ENCODE data around the gene PALLD.

DNA sequence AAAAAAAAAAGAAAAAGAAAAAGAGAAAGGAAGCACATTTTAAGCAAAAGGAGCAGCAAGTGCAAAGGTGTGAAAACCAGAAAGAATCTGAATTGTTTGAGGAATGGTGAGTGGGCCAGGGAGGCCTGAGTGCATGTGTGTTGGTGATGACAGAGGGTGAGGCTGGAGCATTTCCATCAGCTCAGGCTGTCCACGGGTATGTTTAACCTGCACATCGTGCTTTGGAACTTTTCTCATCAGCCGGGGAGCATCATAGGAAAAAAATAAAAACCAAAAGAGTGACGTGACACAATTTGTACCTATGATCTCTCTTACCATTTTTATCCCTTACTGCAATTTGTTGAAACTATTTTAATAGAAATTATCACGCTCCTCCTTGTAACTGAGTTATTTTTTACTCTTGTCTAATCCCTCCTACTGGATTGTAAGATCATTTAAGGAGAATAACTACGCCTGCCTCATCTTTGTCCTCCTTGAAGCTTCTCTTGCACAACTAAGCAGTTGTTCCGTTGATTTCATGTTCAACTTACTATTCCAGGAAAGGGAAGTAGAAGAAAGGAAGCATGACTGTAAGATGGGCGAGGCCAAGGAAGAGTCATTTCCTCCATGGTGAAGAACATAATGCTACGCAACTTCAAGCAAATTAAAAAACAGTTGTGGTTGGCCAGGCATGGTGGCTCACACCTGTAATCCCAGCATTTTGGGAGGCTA lies 7.0 kb downstream of the PALLD start:
- TF ChIP-seq, protein P1, sequence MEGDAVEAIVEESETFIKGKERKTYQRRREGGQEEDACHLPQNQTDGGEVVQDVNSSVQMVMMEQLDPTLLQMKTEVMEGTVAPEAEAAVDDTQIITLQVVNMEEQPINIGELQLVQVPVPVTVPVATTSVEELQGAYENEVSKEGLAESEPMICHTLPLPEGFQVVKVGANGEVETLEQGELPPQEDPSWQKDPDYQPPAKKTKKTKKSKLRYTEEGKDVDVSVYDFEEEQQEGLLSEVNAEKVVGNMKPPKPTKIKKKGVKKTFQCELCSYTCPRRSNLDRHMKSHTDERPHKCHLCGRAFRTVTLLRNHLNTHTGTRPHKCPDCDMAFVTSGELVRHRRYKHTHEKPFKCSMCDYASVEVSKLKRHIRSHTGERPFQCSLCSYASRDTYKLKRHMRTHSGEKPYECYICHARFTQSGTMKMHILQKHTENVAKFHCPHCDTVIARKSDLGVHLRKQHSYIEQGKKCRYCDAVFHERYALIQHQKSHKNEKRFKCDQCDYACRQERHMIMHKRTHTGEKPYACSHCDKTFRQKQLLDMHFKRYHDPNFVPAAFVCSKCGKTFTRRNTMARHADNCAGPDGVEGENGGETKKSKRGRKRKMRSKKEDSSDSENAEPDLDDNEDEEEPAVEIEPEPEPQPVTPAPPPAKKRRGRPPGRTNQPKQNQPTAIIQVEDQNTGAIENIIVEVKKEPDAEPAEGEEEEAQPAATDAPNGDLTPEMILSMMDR (IDR thresholded peaks at IDR 0.05), result no peak
- no peak for TF ChIP-seq POLR2AphosphoS5 (IDR thresholded peaks at IDR 0.05; ENCODE audit: low read depth, low read length)

All from Panc1 (cell line).